GM23248 (cell line): ENCODE measurements around the gene CTNNAL1. TPM values are rescaled to one million over a fixed set of nuclear protein-coding genes. Genes with fewer than 3 reads are reported as not detected.

ENCODE experiments used
- DNase-seq: peaks from one replicate; pipeline ENCODE4 v3.0.0-alpha.2; 2015
- H2AFZ ChIP-seq: fragments of 200-600 bp; sonication (generic); 2 replicates; pipeline ENCODE4 v1.6.1; 2016; ENCODE audit warnings: antibody characterized with exemption
- H3F3A ChIP-seq: fragments of 200-600 bp; sonication (generic); 2 replicates; pipeline ENCODE4 v1.6.1; 2016; ENCODE audit warnings: mild to moderate bottlenecking, antibody characterized with exemption, mixed run types; ENCODE audit not compliant: insufficient read depth
- H3K27ac ChIP-seq: fragments of 200-600 bp; sonication (generic); 2 replicates; pipeline ENCODE4 v1.5.1; 2016; ENCODE audit warnings: mild to moderate bottlenecking
- H3K27me3 ChIP-seq: fragments of 200-600 bp; sonication (generic); replicated peaks from 2 replicates; pipeline ENCODE4 v1.6.1; 2016; ENCODE audit warnings: mild to moderate bottlenecking; ENCODE audit not compliant: insufficient read depth
- H3K36me3 ChIP-seq: fragments of 200-600 bp; sonication (generic); 2 replicates; pipeline ENCODE4 v1.6.1; 2016; ENCODE audit warnings: low read depth, mild to moderate bottlenecking
- H3K4me1 ChIP-seq: fragments of 200-600 bp; sonication (generic); 2 replicates; pipeline ENCODE4 v1.6.1; 2016; ENCODE audit warnings: mild to moderate bottlenecking; ENCODE audit not compliant: insufficient read depth
- H3K4me2 ChIP-seq: fragments of 200-600 bp; sonication (generic); one replicate; pipeline ENCODE4 v1.6.1; 2016; ENCODE audit warnings: mild to moderate bottlenecking; ENCODE audit not compliant: unreplicated experiment
- H3K4me3 ChIP-seq: fragments of 200-600 bp; sonication (generic); 2 replicates; pipeline ENCODE4 v1.5.1; 2016; ENCODE audit warnings: mild to moderate bottlenecking
- H3K79me2 ChIP-seq: fragments of 200-600 bp; sonication (generic); 2 replicates; pipeline ENCODE4 v1.6.1; 2016; ENCODE audit warnings: mild to moderate bottlenecking; ENCODE audit not compliant: insufficient read depth
- H3K9ac ChIP-seq: fragments of 200-600 bp; sonication (generic); 2 replicates; pipeline ENCODE4 v1.6.1; 2016; ENCODE audit warnings: mild to moderate bottlenecking
- H3K9me2 ChIP-seq: fragments of 200-600 bp; sonication (generic); 2 replicates; pipeline ENCODE4 v1.6.1; 2016; ENCODE audit warnings: mixed run types, mild to moderate bottlenecking, moderate library complexity; ENCODE audit not compliant: insufficient read depth
- H3K9me3 ChIP-seq: fragments of 200-600 bp; sonication (generic); one replicate; pipeline ENCODE4 v1.6.1; 2017; ENCODE audit warnings: low read depth
- H4K20me1 ChIP-seq: fragments of 200-600 bp; sonication (generic); 2 replicates; pipeline ENCODE4 v1.6.0; 2016; ENCODE audit not compliant: insufficient read depth
- EZH2 ChIP-seq: fragments of 200-600 bp; sonication (generic); IDR thresholded peaks from 2 replicates; pipeline ENCODE4 v1.6.1; 2018; ENCODE audit warnings: antibody characterized with exemption, mild to moderate bottlenecking; ENCODE audit not compliant: insufficient read depth, poor library complexity, severe bottlenecking
- EZH2phosphoT487 ChIP-seq: fragments of 200-600 bp; sonication (generic); IDR thresholded peaks from 2 replicates; pipeline ENCODE4 v1.6.1; 2018; ENCODE audit warnings: antibody characterized with exemption, moderate library complexity, mild to moderate bottlenecking, low read depth; ENCODE audit not compliant: insufficient read depth
- WGBS, 2 experiments: methylation state at CpG; one replicate each; pipeline ENCODE4 v1.1.6; 2015 to 2017; ENCODE audit warnings: low lambda C conversion rate in 2 of 2, low coverage in 1 of 2; ENCODE audit errors: missing lambda C conversion rate in 2 of 2; 5-methylcytosine and 5-hydroxymethylcytosine counted together
- in situ Hi-C: fragments of 300-500 bp; cut with MboI; formaldehyde crosslinking; loops from 2 replicates; pipeline ENCODE4 v1.15.0; 2020
- polyA plus RNA-seq: library from polyadenylated mRNA; unstranded; fragments of >200 nt; fragmentation: Nextera tagmentation; extraction: Ambion mirVana; gene quantifications from 2 replicates; pipeline ENCODE4 v1.2.1, GENCODE V29; 2016
- total RNA-seq: library from RNA; depleted of rRNA; stranded (reverse); fragments of >200 nt; shearing (Covaris generic); gene quantifications from 2 replicates; pipeline ENCODE4 v1.2.3, GENCODE V29; 2014

The CTNNAL1 gene
- total and polyA plus RNA-seq, 2 experiments from 2014 or later: 97.9 to 119 TPM

- Histone ChIP-seq H3K4me2 (peak overlapping the region; percentile 82), H3F3A (peaks cover 40% of the 10 kb centered on the region), H3K9me2 (no peaks in the 10 kb centered on the region), H3K79me2 (peaks cover 57% of the 10 kb centered on the region), H3K27ac (peak overlapping the region; percentile 91), H3K27me3 (no peaks in the 10 kb centered on the region), H3K4me1 (peaks cover 35% of the 10 kb centered on the region), H3K36me3 (no peaks in the 10 kb centered on the region; the same call in 1 of the 2 replicates), H3K4me3 (peak overlapping the region; percentile 84), H2AFZ (no peak overlapping the region), H3K9ac (peak overlapping the region; percentile 90), H3K9me3 (no peaks in the 10 kb centered on the region), H4K20me1 (0 out of 2 replicates have a peak, but pooled peaks cover 3% of the 10 kb centered on the region)
- in situ Hi-C loops: no loop called here
- TF ChIP-seq EZH2 (no peak), EZH2phosphoT487 (no peak)
- peak; percentile 80 for DNase-seq
- 29 to 35% methylated on average over 1 of the region's 1 CpG for WGBS, 2 experiments
Measured at GRCh38 chr9:109010746-109011145, 2.6 kb downstream of the CTNNAL1 start.

GRCh38 chr9:109005678-109006077 is 7.6 kb downstream of the CTNNAL1 start:
- no peak overlapping the region for H3K9ac ChIP-seq
- DNase-seq: no peak
- H3K9me3 ChIP-seq: no peaks in the 10 kb centered on the region
- H3K9me2 ChIP-seq: no peaks in the 10 kb centered on the region
- 0 out of 2 replicates have a peak, but pooled peaks cover 3% of the 10 kb centered on the region for H4K20me1 ChIP-seq
- H3K4me3 ChIP-seq: no peak overlapping the region
- in situ Hi-C loops: no loop called here
- WGBS, 2 experiments: 89 to 90% methylated on average over 3 of the region's 3 CpGs
- H3K4me1 ChIP-seq: peaks cover 11% of the 10 kb centered on the region
- H3K79me2 ChIP-seq: peaks cover 91% of the 10 kb centered on the region
- no peak overlapping the region for H3K27ac ChIP-seq
- peaks cover 20% of the 10 kb centered on the region for H3F3A ChIP-seq
- H3K4me2 ChIP-seq: no peak overlapping the region
- no peaks in the 10 kb centered on the region for H3K27me3 ChIP-seq
- no peaks in the 10 kb centered on the region; the same call in 1 of the 2 replicates for H3K36me3 ChIP-seq
- TF ChIP-seq EZH2phosphoT487 (no peak), EZH2 (no peak)
- H2AFZ ChIP-seq: no peak overlapping the region

- H3K27me3 ChIP-seq: no peaks in the 10 kb centered on the region
- DNase-seq: no peak
- no peaks in the 10 kb centered on the region for H3K9me2 ChIP-seq
- H2AFZ ChIP-seq: no peak overlapping the region
- H3K4me1 ChIP-seq: peaks cover 4% of the 10 kb centered on the region
- in situ Hi-C loops: no loop called here
- no peaks in the 10 kb centered on the region for H3K9me3 ChIP-seq
- 0 out of 2 replicates have a peak, but pooled peaks cover 11% of the 10 kb centered on the region for H4K20me1 ChIP-seq
- no peak overlapping the region for H3K27ac ChIP-seq
- H3K79me2 ChIP-seq: peaks cover 88% of the 10 kb centered on the region
- H3F3A ChIP-seq: peaks cover 20% of the 10 kb centered on the region
- H3K4me2 ChIP-seq: no peak overlapping the region
- H3K9ac ChIP-seq: no peak overlapping the region
- WGBS, 2 experiments: 98 to 100% methylated on average over 2 of the region's 2 CpGs
- TF ChIP-seq EZH2phosphoT487: no peak
- TF ChIP-seq EZH2: no peak
- H3K36me3 ChIP-seq: peaks cover 7% of the 10 kb centered on the region; the same call in 1 of the 2 replicates
- H3K4me3 ChIP-seq: no peak overlapping the region
Measured at GRCh38 chr9:109003116-109003515, 10.2 kb downstream of the CTNNAL1 start.

DNA sequence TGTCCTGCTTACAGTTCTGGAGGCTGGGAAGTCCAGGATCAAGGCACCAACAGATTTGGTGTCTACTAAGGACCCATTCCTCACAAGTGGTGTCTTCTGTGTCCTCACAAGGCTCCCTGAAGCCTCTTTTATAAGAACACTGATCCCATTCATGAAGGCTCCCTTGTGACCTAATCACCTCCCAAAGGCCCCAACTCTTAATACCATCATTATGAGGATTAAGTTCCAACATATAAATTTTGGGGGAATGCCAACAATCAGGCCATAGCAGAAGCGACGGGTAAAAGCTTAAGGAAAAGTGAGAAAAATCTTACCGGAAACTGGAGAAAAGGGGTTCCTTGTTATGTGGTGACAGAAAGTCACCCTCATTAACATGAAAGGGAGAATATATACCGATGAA is 11.2 kb downstream of the CTNNAL1 start:
- DNase-seq: no peak
- Histone ChIP-seq H3K27me3 (no peaks in the 10 kb centered on the region), H3K79me2 (peaks cover 88% of the 10 kb centered on the region), H2AFZ (no peak overlapping the region), H3K27ac (no peak overlapping the region), H3K36me3 (peaks cover 7% of the 10 kb centered on the region; the same call in 1 of the 2 replicates), H3K9me2 (no peaks in the 10 kb centered on the region; the same call in 1 of the 2 replicates), H3F3A (peaks cover 20% of the 10 kb centered on the region), H3K9ac (no peak overlapping the region), H4K20me1 (0 out of 2 replicates have a peak, but pooled peaks cover 10% of the 10 kb centered on the region), H3K9me3 (no peaks in the 10 kb centered on the region), H3K4me3 (no peak overlapping the region), H3K4me1 (peaks cover 4% of the 10 kb centered on the region), H3K4me2 (no peak overlapping the region)
- 97 to 99% methylated on average over 4 of the region's 4 CpGs for WGBS, 2 experiments
- TF ChIP-seq EZH2phosphoT487 (no peak), EZH2 (no peak)
- in situ Hi-C loops: no loop called here
